GM18511 (cell line): ENCODE data around the gene RIC1.
"Not testable (repeated sequence)": the region's sequence is repeated elsewhere in the genome, so short reads cannot be mapped to it uniquely, and the experiment has no call there.

Experiments
- ATAC-seq: cut with Tn5 transposase; IDR thresholded peaks from one replicate; pipeline ENCODE4 v1.9.1; 2021; ENCODE audit warnings: mild to moderate bottlenecking, moderate library complexity; ENCODE audit not compliant: unreplicated experiment

Gene RIC1

GRCh38 chr9:5783982-5784381 is 155.1 kb downstream of the RIC1 start:
- ATAC-seq: no peak

- no peak for ATAC-seq
Measured at GRCh38 chr9:5784526-5785315, 155.8 kb downstream of the RIC1 start.

GRCh38 chr9:5786370-5787127 is 157.6 kb downstream of the RIC1 start:
- no peak for ATAC-seq

- no peak for ATAC-seq
Measured at GRCh38 chr9:5787220-5787619, 158.3 kb downstream of the RIC1 start.

- no peak for ATAC-seq
Measured at GRCh38 chr9:5787759-5788302, 158.9 kb downstream of the RIC1 start.

GRCh38 chr9:5789489-5789888 is 160.6 kb downstream of the RIC1 start:
- no peak for ATAC-seq

- no peak for ATAC-seq
Measured at GRCh38 chr9:5790923-5791322, 162.0 kb downstream of the RIC1 start.

GRCh38 chr9:5791870-5792269 is 163.0 kb downstream of the RIC1 start:
- no peak for ATAC-seq

GRCh38 chr9:5793812-5794211 is 164.9 kb downstream of the RIC1 start:
- no peak for ATAC-seq

- no peak for ATAC-seq
Measured at GRCh38 chr9:5796298-5796697, 167.4 kb downstream of the RIC1 start.

- no peak for ATAC-seq
Measured at GRCh38 chr9:5798581-5798980, 169.7 kb downstream of the RIC1 start.

GRCh38 chr9:5799314-5799713 is 170.4 kb downstream of the RIC1 start:
- ATAC-seq: no peak

- ATAC-seq: not testable (repeated sequence)
Measured at GRCh38 chr9:5800378-5800777, 171.5 kb downstream of the RIC1 start.

GRCh38 chr9:5800969-5801738 is 172.2 kb downstream of the RIC1 start:
- ATAC-seq: no peak

GRCh38 chr9:5801739-5802113 is 172.8 kb downstream of the RIC1 start:
- no peak for ATAC-seq

- no peak for ATAC-seq
Measured at GRCh38 chr9:5805478-5805877, 176.6 kb downstream of the RIC1 start.

- no peak for ATAC-seq
Measured at GRCh38 chr9:5811751-5812150, 182.8 kb downstream of the RIC1 start.

GRCh38 chr9:5813824-5814223 is 184.9 kb downstream of the RIC1 start:
- no peak for ATAC-seq

GRCh38 chr9:5815461-5815860 is 186.6 kb downstream of the RIC1 start:
- ATAC-seq: no peak

GRCh38 chr9:5817862-5818261 is 189.0 kb downstream of the RIC1 start:
- ATAC-seq: no peak

GRCh38 chr9:5818424-5819142 is 189.7 kb downstream of the RIC1 start:
- ATAC-seq: no peak
